Fibroblast of pulmonary artery (primary cell): ENCODE measurements around the gene IL21R.
"Not testable (repeated sequence)": the region's sequence is repeated elsewhere in the genome, so short reads cannot be mapped to it uniquely, and the experiment has no call there.

Source experiments
- DNase-seq: peaks from one replicate; pipeline ENCODE4 v3.0.0-alpha.2; 2010; ENCODE audit warnings: low read depth
- H3K4me3 ChIP-seq: replicated peaks from 2 replicates; pipeline ENCODE4 v1.5.1; 2011; ENCODE audit warnings: low read depth, mild to moderate bottlenecking, control low read depth, low read length, moderate library complexity
- TF ChIP-seq, protein P1 (sequence below): IDR thresholded peaks from 2 replicates; pipeline ENCODE4 v1.5.1; 2011; ENCODE audit warnings: mild to moderate bottlenecking, control low read depth, low read length, inconsistent platforms; ENCODE audit errors: missing control alignments

IL21R gene

DNA sequence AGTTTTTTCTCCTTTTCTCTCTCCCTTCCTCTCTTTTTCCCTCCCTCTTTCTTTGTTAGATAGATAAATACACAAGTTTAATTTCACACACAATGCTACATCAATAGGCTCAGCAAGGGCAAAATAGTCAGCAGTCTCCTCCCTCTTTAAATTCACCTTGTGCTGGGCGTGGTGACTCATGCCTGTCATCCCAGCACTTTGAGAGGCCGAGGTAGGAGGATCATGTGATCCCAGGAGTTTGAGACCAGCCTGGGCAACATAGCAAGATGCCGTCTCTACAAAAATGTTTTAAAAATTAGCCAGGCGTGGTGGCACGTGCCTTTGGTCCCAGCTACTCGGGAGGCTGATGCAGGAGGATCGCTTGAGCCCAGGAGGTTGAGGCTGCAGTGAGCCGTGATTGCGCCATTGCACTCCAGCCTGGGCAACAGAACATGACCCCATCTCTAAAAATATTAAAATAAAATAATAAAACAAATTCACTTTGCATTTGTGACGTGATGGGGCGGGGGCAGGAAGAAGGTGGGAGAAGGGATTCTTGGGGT lies 27.4 kb downstream of the IL21R start:
- no peak for DNase-seq
- no peak overlapping the region for H3K4me3 ChIP-seq
- TF ChIP-seq, protein P1, sequence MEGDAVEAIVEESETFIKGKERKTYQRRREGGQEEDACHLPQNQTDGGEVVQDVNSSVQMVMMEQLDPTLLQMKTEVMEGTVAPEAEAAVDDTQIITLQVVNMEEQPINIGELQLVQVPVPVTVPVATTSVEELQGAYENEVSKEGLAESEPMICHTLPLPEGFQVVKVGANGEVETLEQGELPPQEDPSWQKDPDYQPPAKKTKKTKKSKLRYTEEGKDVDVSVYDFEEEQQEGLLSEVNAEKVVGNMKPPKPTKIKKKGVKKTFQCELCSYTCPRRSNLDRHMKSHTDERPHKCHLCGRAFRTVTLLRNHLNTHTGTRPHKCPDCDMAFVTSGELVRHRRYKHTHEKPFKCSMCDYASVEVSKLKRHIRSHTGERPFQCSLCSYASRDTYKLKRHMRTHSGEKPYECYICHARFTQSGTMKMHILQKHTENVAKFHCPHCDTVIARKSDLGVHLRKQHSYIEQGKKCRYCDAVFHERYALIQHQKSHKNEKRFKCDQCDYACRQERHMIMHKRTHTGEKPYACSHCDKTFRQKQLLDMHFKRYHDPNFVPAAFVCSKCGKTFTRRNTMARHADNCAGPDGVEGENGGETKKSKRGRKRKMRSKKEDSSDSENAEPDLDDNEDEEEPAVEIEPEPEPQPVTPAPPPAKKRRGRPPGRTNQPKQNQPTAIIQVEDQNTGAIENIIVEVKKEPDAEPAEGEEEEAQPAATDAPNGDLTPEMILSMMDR = no peak

DNA sequence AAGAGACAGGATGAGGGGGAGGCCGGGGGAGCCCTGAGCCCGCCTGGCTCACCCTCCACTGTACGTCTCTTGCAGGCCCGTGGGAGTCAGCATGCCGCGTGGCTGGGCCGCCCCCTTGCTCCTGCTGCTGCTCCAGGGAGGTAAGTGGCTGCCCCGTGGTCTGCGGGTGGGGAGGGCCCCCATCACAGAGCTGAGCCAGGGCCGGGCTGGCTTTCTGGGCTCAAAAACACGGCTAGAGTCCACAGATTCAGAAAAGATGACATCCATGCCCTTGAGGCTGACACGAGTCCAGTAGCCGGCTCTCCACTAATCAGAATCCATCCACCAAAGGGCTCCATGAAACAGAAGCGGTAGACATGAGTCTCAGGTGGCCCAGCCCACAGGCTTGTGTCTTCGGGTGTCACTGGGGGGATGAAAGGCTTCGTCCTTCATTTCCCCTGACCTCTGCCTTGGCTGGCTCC lies 28.0 kb downstream of the IL21R start:
- no peak overlapping the region for H3K4me3 ChIP-seq
- DNase-seq = no peak
- TF ChIP-seq, protein P1 = no peak

DNA sequence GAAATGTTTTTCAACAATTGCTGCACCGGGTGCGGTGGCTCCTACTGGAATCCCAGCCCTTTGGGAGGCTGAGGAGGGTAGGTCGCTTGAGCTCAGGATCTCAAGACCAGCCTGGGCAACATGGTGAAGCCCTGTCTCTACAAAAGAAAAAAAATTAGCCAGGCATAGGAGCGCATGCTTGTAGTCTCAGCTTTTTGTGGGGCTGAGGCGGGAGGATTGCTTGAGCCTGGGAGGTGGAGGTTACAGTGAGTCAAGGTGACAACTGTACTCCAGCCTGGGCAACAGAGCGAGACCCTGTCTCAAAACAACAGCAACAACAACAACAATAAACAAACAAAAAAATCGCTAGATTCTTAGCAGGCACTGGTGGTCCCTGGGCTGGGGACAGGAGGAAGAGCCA lies 28.5 kb downstream of the IL21R start:
- TF ChIP-seq, protein P1 = no peak
- DNase-seq = no peak
- H3K4me3 ChIP-seq = no peak overlapping the region

DNA sequence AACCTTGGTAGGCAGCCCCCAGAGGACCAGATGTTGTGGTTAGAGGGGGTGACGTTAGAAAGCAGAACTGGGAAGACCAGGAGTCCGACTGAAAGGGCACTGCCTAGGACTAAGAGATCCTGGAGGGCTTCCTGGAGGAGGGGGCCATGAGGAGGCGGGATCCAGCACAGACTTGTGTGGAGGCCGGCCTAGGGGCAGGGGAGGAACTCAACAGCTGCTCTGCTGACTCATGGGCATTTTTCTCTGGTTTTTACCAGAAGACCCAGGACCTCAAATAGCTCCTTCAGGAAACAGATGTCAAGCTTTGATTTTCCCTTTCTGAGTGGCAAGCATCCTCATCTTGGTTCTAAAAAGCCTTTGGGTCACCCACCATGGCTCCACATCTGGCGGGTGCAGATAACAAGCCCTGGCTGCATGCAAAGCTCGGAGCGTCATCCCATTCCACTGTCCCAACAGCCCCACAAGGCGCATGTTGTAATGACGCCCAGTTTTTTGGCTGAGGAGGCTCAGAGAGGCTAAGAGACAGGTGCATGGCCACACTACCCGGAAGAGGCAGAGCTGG lies 29.0 kb downstream of the IL21R start:
- TF ChIP-seq, protein P1 = no peak
- no peak overlapping the region for H3K4me3 ChIP-seq
- peak; percentile 5 for DNase-seq

DNA sequence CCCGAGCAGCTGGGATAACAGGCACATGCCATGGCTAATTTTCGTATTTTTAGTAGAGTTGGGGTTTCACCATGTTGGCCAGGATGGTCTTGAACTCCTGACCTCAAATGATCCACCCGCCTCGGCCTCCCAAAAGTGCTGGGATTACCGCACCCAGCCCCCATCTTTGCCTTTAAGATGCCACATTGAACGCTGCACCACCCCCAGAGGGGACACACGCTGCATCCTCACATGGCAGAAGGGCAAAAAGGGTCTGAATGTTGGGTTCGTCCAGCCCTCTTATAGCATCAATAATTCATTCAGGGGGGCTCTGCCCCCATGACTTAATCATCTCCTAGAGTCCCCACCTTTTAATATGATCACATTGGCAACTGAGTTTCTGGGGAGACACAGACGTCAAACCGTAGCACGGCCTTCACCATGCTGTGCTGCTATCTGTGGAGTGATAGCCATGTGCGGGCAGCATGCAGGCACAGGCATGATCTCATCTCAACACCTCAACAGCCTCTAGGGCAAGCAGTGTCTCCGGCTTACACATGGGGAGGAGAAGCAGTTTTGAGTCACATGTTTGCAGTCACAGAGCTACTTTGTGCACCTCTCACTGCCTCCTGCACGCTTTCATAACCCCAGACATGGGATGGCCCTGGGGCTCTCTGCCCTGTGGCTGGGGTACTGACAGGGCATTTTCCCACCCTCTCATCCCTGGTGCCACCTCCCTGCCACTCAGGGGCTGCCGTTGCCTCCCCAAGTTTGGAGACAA lies 30.0 kb downstream of the IL21R start:
- DNase-seq = no peak
- TF ChIP-seq, protein P1 = no peak
- H3K4me3 ChIP-seq = no peak overlapping the region

DNA sequence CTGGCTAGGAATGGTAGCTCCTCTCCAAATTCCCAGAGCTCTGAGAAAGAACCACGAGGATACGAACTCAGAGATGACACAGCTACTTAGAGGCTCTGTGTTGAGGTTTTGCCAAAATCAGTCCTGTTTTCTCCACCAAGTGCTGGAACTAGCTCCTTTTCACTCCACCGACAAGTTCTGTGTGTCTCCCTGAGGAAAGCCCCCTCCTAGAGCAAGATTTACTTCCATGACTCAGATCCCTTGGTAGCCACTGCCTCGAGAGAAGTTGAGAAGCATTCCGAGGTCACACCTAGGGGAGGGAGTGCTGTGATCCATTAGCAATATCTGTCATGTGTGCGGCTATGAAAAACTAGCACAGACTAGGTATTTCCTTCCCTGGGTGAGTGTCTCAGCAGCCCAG lies 30.6 kb downstream of the IL21R start:
- no peak overlapping the region for H3K4me3 ChIP-seq
- DNase-seq = peak; percentile 42
- TF ChIP-seq, protein P1 = no peak

DNA sequence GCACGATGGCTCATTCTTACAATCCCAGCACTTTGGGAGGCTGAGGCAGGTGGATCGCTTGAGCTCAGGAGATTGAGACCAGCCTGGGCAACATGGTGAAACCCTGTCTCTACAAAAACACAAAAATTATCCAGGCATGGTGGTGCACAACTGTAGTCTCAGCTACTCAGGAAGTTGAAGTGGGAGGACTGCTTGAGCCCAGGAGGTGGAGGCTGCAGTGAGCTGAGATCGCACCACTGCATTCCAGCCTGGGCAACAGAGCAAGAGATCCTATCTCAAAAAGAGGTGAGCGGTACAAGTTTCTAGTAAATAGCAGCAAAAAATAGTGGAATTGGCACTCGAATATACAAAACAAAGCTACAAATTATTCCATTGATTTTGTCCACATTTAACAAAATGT lies 31.2 kb downstream of the IL21R start:
- not testable (repeated sequence) for DNase-seq, H3K4me3 ChIP-seq
